ENCODE measurements around the gene PROCA1.

- TF ChIP-seq, protein P1, sequence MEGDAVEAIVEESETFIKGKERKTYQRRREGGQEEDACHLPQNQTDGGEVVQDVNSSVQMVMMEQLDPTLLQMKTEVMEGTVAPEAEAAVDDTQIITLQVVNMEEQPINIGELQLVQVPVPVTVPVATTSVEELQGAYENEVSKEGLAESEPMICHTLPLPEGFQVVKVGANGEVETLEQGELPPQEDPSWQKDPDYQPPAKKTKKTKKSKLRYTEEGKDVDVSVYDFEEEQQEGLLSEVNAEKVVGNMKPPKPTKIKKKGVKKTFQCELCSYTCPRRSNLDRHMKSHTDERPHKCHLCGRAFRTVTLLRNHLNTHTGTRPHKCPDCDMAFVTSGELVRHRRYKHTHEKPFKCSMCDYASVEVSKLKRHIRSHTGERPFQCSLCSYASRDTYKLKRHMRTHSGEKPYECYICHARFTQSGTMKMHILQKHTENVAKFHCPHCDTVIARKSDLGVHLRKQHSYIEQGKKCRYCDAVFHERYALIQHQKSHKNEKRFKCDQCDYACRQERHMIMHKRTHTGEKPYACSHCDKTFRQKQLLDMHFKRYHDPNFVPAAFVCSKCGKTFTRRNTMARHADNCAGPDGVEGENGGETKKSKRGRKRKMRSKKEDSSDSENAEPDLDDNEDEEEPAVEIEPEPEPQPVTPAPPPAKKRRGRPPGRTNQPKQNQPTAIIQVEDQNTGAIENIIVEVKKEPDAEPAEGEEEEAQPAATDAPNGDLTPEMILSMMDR (IDR thresholded peaks at IDR 0.05) = no peak
- TF ChIP-seq POLR2A (IDR thresholded peaks at IDR 0.05) = no peak
These were observed 44.5 kb upstream of the PROCA1 start for GRCh38 chr17:28756049-28756804.
